Parathyroid adenoma (tissue), 2 donors: Measurements from ENCODE around the gene USP10.

Experiments used
- H2AFZ ChIP-seq: fragments of 300-600 bp; sonication (generic); one replicate; pipeline ENCODE4 v1.7.0; 2017; ENCODE audit warnings: antibody characterized with exemption, mild to moderate bottlenecking
- H3K27ac ChIP-seq: fragments of 300-600 bp; sonication (generic); one replicate; pipeline ENCODE4 v1.7.0; 2017
- H3K27me3 ChIP-seq: fragments of 300-600 bp; sonication (generic); one replicate; pipeline ENCODE4 v1.7.0; 2017; ENCODE audit warnings: low read length; ENCODE audit not compliant: control insufficient read depth, insufficient read depth
- H3K36me3 ChIP-seq: fragments of 300-600 bp; sonication (generic); one replicate; pipeline ENCODE4 v1.7.0; 2017; ENCODE audit warnings: low read length; ENCODE audit not compliant: control insufficient read depth, insufficient read depth
- H3K4me1 ChIP-seq: fragments of 300-600 bp; sonication (generic); one replicate; pipeline ENCODE4 v1.7.0; 2017; ENCODE audit warnings: control low read depth
- H3K4me2 ChIP-seq: fragments of 300-600 bp; sonication (generic); one replicate; pipeline ENCODE4 v1.7.0; 2017; ENCODE audit warnings: low read length
- H3K4me3 ChIP-seq: fragments of 300-600 bp; sonication (generic); one replicate; pipeline ENCODE4 v1.7.0; 2017; ENCODE audit warnings: low read depth, low read length
- H3K79me2 ChIP-seq: fragments of 300-600 bp; sonication (generic); one replicate; pipeline ENCODE4 v1.7.0; 2017; ENCODE audit warnings: control low read depth
- H3K9ac ChIP-seq: fragments of 300-600 bp; sonication (generic); one replicate; pipeline ENCODE4 v1.7.0; 2017; ENCODE audit warnings: mild to moderate bottlenecking
- H3K9me3 ChIP-seq: fragments of 300-600 bp; sonication (generic); one replicate; pipeline ENCODE4 v1.7.0; 2017; ENCODE audit warnings: low read length; ENCODE audit not compliant: control insufficient read depth
- TF ChIP-seq, protein P1 (sequence below): fragments of 300-600 bp; sonication (generic); IDR thresholded peaks from one replicate; pipeline ENCODE4 v1.7.0; 2017; ENCODE audit warnings: antibody characterized with exemption, mild to moderate bottlenecking
- donor health status: primary hyperparathyroidism.

The USP10 gene

DNA sequence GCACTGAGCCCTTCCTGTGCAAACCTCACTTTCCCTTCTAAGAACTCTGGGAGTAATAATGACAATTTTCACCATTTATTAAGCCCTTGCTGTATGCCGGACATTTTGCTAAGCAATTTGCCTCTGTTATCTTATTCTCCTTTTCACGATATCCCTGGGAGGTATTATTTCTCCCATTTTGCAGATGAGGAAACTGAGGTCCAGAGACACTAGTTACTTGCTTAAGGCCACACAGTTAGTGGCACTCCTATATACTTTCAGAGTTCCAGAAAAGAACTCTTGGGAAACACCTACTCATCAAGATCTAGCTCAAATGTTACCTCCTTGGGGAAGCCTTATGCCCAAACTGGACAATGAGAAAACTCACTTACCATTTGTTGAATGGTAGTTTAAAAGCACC is 4.8 kb upstream of the USP10 start:
- H3K4me1 ChIP-seq = peaks cover 4% of the 10 kb centered on the region
- no peaks in the 10 kb centered on the region for H3K27me3 ChIP-seq

DNA sequence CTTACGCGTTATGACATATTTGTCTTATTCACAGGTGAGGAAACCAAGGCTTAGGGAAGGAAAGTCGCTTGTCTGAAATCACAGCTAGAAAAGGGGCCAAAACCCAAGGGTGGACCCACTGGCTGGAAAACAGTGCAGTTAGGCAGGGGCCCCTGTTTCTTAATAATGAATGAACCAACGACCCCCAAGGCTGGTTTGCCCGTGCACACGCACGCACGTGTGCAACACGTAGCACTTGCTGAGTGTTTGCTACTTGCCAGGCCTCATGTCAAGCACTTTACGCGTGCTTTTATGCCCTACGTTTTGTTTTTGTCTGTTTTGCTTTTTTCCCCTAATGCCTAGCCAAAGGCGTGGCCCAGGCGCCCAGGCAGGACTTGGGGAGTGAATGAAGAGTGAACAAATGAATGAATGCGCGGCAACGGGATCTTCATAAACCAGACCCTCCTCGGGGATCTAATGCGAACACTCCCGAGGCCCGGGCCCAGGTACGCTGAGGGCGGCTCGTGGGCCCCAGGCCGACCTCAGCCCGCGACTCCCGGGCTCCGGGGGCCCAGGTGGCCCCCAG is 571 bp upstream of the USP10 start:
- Histone ChIP-seq H3K9ac (no peak overlapping the region), H3K27ac (no peak overlapping the region), H2AFZ (peak overlapping the region; percentile 88), H3K4me1 (peaks cover under 1% of the 10 kb centered on the region), H3K36me3 (no peaks in the 10 kb centered on the region), H3K4me3 (peak overlapping the region; percentile 71), H3K4me2 (peak overlapping the region; percentile 70), H3K27me3 (no peaks in the 10 kb centered on the region), H3K79me2 (peaks cover 27% of the 10 kb centered on the region), H3K9me3 (no peaks in the 10 kb centered on the region)
- TF ChIP-seq, protein P1, sequence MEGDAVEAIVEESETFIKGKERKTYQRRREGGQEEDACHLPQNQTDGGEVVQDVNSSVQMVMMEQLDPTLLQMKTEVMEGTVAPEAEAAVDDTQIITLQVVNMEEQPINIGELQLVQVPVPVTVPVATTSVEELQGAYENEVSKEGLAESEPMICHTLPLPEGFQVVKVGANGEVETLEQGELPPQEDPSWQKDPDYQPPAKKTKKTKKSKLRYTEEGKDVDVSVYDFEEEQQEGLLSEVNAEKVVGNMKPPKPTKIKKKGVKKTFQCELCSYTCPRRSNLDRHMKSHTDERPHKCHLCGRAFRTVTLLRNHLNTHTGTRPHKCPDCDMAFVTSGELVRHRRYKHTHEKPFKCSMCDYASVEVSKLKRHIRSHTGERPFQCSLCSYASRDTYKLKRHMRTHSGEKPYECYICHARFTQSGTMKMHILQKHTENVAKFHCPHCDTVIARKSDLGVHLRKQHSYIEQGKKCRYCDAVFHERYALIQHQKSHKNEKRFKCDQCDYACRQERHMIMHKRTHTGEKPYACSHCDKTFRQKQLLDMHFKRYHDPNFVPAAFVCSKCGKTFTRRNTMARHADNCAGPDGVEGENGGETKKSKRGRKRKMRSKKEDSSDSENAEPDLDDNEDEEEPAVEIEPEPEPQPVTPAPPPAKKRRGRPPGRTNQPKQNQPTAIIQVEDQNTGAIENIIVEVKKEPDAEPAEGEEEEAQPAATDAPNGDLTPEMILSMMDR = no peak

More for the DNA sequence above, 4.8 kb upstream of the USP10 start:
- H3K27ac ChIP-seq = no peak overlapping the region
- H3K36me3 ChIP-seq = no peaks in the 10 kb centered on the region
- H3K9ac ChIP-seq = no peak overlapping the region
- no peak overlapping the region for H3K4me3 ChIP-seq
- no peak overlapping the region for H2AFZ ChIP-seq
- no peaks in the 10 kb centered on the region for H3K9me3 ChIP-seq
- TF ChIP-seq, protein P1 = no peak
- no peaks in the 10 kb centered on the region for H3K79me2 ChIP-seq
- H3K4me2 ChIP-seq = no peak overlapping the region

DNA sequence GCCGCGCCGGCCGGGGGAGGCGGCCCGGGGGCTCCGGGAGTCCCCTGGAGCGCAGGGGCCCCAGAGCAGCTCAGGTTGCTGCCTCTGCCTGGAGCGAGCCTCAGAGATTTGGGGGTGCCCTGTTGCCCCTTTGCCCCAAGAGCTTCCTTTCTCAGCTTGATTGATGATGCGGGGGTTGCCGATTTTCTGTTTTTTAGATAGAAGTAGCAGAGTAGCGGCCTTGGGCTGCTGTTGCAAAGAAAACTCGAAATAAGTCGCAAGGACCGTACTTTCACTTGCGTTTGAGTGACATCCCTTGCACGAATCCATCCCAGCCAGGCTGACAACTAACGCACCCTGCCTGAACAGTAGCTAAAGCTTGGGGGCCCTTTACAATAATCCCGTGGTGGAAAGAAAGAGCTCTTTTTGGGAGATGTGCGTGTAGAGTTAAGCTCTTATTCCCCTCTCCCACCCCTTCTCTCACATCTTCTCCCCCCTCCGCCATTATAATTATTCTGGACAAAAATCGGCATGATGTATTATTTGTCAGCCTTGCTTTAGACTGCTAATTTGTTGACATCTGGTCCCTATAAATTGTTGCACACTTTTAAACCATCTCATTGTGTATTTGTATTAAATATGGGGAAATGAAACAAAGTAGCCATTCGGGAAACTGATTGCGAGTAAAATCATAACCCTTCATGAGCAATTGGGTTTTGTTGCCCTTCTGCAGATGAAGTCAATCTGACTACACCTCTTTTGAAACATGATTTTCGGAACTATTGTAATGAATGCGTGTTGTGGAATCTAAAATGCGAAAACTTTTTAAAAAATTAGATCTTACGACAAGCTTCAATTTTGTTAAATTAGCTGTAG is 873 bp downstream of the USP10 start:
- Histone ChIP-seq H3K4me3 (peak overlapping the region; percentile 71), H3K36me3 (no peaks in the 10 kb centered on the region), H3K9ac (peak overlapping the region; percentile 39), H3K79me2 (peaks cover 39% of the 10 kb centered on the region), H3K4me2 (peak overlapping the region; percentile 71), H2AFZ (peak overlapping the region; percentile 67), H3K4me1 (peaks cover 6% of the 10 kb centered on the region), H3K9me3 (no peaks in the 10 kb centered on the region), H3K27ac (peak overlapping the region; percentile 42), H3K27me3 (no peaks in the 10 kb centered on the region)
- TF ChIP-seq, protein P1 = no peak

DNA sequence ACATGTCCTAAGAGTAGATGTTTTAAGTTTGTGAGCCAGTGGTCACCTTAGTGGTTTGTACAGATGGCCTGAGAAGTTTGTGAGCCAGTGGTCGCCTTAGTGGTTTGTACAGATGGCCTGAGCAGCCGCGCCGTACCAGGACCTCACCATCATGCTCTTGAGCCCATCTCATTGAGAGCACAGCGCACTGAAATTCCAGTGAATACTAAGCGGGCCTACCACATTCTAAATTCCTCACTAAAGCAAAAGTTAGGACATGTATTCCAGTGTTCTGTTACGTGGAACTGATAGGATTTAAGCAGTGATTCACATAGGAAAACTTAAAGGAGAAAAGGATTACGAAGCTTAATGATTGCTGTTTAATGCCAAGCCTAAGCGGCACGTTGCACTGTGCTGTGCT is 3.9 kb downstream of the USP10 start:
- no peak overlapping the region for H3K9ac ChIP-seq
- no peaks in the 10 kb centered on the region for H3K9me3 ChIP-seq
- H3K36me3 ChIP-seq = no peaks in the 10 kb centered on the region
- H3K4me2 ChIP-seq = no peak overlapping the region
- H3K27me3 ChIP-seq = no peaks in the 10 kb centered on the region
- H3K4me3 ChIP-seq = no peak overlapping the region
- peaks cover 10% of the 10 kb centered on the region for H3K4me1 ChIP-seq
- H3K79me2 ChIP-seq = peaks cover 64% of the 10 kb centered on the region
- no peak overlapping the region for H3K27ac ChIP-seq
- no peak overlapping the region for H2AFZ ChIP-seq
- TF ChIP-seq, protein P1 = no peak
